Fibroblast of skin of abdomen (primary cell): ENCODE results near the gene ZFPM1.
"Not testable (repeated sequence)": the region's sequence is repeated elsewhere in the genome, so short reads cannot be mapped to it uniquely, and the experiment has no call there.

Experiments used
- DNase-seq: peaks from one replicate; pipeline ENCODE4 v3.0.0-alpha.2; 2013

Gene ZFPM1

GRCh38 chr16:88515371-88515770 lies 62.3 kb downstream of the ZFPM1 start:
- no peak for DNase-seq

- no peak for DNase-seq
Observed at GRCh38 chr16:88515925-88516594, 63.0 kb downstream of the ZFPM1 start.

GRCh38 chr16:88516601-88517061 lies 63.6 kb downstream of the ZFPM1 start:
- no peak for DNase-seq

DNA sequence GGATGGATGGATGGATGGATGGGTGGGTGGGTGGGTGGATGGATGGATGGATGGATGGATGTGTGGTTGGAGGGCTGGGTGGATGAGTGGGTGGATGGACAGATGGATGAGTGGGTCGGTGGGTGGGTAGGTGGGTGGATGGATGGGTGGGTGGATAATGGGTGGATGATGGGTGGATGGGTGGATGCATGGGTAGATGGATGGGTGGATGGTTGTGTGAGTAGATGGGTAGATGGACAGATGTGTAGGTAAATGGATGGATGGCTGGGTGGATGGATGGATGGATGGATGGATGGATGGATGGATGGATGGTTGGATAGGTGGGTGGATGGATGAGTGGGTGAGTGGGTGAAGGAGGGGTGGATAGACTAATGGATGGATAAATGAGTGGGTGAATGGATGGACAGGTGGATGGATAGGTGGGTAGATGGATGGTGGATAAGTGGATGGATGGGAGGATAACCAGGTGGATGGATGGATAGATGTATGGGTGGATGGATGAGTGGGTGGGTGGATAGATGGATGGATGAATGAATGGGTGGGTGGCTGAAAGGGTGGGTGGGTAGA lies 64.2 kb downstream of the ZFPM1 start:
- not testable (repeated sequence) for DNase-seq

GRCh38 chr16:88518411-88519111 lies 65.5 kb downstream of the ZFPM1 start:
- not testable (repeated sequence) for DNase-seq

GRCh38 chr16:88519240-88519639 lies 66.2 kb downstream of the ZFPM1 start:
- DNase-seq = no peak

GRCh38 chr16:88519938-88520653 lies 67.0 kb downstream of the ZFPM1 start:
- no peak for DNase-seq

GRCh38 chr16:88521674-88522073 lies 68.6 kb downstream of the ZFPM1 start:
- no peak for DNase-seq

- DNase-seq = no peak
Observed at GRCh38 chr16:88522276-88522949, 69.3 kb downstream of the ZFPM1 start.

DNA sequence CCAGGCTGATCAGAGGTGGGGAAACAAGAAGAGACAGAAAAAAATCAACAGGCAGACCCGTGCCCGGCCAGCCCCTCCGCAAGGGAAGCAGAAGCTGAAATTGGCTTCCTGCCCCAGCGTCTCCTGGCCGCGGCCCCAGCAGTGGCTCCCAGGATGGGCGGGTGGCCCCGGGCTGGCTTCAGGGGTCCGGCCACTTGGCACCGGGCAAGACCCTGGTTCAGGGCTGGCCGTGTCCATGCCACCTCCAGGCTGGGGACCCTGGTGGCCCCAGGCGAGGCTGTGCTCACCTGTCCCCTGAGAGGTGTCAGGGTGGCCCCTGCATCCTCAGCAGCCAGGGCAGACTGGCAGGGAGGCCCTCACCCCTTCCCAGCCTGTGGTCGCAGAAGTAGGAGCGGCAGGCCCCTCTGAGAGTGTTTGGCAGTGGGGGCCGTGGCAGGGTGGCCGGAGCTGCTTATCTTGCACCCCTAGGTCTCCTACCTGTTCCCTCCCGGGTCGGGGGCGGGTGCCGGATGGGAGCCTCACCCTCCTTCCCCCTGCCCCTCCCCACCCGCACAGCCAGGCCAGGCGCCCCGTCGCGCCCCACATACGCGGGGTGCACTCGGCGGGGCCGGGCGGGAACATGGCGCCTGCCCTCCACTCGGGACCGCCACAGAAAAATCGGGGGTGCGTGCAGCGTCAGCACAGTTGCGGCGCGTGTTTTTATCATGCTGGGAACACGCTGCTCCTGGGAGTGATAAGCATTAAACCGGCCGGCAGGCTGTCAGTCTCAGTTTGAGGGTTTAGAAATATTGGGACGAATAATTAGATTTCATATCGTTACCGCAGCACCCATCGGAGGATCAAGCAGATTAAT lies 70.5 kb downstream of the ZFPM1 start:
- no peak for DNase-seq

DNA sequence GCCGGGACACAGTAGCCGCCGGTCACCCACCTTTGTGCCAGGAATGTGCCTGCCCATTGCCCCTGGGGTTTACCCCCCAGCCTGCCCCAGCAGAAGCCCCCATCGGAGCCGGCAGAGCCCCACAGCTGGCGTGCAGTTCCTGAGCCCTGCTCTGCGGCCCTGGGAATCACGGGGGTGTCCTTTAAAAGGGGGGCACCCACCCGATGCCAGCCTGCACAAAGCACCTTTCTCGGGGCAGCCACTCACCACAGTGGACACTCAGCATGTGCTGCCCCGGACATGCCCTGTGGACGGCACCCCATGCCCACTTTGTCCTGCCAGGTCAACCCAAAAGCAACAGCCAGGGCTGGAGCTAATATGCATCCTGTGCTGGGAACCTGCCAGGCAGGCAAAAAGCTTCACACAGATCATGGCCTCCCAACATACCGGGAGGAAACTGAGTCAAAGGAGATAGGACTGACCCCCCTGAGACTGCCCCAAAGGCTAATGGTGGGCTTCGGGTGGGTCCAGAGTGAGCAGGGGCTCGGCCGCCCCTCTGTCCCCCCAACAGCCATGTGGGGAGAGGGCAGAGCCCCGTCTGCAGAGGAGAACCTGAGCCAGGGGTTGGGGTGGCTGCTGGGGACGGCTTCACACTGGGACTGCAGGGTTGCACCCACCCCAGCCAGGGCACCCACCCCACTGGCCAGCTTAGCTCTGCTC lies 71.3 kb downstream of the ZFPM1 start:
- DNase-seq = no peak

GRCh38 chr16:88524973-88525662 lies 72.0 kb downstream of the ZFPM1 start:
- DNase-seq = no peak

- no peak for DNase-seq
Observed at GRCh38 chr16:88525663-88525990, 72.5 kb downstream of the ZFPM1 start.

DNA sequence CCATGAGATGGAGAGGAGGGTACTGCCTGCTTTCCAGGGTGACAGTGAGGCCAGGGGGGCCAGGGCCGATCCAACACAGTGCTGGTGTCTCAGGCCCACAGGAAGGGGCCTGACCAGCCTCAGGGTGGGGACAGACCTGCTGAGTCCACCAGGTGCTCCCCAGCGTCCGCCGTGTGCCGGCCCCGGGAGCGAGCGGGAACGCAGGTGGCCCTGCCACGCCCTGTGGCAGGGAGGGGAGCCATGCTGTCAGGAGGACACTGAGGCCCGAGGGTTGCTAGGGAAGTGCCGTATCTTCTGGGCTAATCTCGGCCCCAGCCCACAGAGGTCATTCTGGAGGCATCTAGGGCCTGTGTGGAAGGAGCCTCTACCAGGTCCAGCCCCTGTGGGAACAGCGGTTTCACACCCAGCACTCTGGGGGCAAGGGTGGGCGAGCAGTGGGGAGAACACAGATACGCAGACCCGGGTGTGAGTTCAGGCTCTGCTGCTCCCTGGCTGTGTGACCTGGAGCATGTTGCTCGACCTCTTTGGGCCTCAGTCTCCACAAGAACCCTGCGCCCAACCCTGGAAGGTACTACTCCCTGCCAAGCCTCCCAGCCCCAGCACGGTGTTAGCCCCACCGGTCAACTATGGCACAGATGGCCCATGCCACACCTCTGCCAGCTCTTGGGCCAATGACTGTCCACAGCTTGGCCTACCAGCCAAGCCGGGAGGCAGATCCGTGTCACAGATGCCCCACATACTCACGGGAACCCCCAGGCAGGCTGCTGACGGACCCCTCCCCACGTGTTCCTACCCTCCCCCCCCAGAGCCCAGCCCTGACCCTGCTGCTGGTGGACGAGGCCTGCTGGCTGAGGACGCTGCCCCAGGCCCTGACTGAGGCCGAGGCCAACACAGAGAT lies 73.2 kb downstream of the ZFPM1 start:
- no peak for DNase-seq

DNA sequence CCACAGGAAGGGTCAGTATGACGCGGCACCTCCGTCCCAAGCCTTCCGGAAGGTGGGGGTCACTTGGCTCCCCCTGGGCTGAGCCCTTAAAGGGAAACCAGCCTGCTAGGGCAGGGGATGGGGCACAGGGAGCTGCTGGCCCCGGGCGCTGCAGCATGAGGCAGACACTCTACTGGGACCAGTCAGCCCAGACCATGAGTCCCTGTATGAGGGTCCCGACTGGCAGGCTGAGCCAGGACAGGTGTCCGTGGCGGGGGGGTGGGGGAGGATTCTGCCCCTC lies 73.8 kb downstream of the ZFPM1 start:
- DNase-seq = no peak

- DNase-seq = peak; percentile 48
Observed at GRCh38 chr16:88527186-88527936, 74.3 kb downstream of the ZFPM1 start.

DNA sequence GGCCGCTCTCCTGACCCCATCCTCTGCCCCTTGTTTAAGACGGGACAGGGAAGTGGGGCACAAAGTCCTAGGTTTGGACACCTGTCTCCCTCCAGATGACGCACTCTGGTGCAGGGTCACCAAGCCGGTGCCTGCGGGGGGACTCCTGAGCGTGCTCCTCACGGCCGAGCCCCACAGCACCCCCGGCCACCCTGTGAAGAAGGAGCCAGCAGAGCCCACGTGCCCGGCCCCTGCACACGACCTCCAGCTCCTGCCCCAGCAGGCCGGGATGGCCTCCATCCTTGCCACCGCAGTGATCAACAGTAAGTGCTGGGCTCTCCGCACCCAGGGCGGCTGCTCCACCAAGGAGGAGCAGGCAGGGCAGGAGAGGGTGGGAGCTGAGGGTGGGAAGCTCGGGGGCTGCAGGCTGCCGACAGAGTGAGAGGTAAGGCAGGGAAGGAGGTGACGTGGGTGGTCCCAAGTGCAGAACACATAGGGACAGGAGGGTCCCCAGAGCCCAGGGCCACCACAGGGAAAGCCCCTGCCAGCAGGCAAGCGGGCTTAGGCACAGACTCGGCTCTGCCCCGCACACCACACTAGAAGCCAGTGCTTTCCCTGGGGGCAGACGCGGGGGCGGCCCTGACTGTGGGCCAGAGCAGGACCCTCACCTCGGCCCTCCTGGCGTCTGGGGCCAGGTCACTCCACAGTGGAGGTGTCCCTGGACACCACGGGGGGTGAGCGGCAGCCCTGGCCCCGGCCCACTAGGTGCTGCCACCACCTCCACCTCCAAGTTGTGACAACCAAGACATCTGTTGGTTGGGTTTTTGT lies 75.1 kb downstream of the ZFPM1 start:
- DNase-seq = no peak

DNA sequence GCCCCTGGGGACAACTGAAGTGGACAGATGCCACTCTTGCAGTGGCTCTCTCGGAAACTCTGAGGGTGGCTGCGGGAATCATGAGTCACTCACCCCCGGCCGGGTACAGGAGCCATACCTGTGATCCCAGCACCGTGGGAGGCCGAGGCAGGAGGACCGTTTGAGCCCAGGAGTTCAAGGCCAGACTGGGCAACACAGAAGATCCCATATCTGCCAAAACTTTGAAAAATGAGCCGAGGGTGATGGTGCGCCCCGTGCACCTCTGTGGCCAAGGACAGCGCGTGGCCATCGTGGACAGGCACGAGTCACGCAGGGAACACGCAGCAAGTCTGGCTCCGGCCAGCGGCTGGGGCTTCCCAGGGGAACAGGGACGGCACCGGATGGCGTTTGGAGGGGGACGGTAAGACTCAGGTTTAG lies 75.8 kb downstream of the ZFPM1 start:
- no peak for DNase-seq
